Heart right ventricle (tissue), 16 donors: ENCODE results near the gene GFOD1. TPM values are rescaled to one million over a fixed set of nuclear protein-coding genes. Genes with fewer than 3 reads are reported as not detected.

Source experiments
- ATAC-seq, 8 donors: fragments of 200-7000 bp; cut with Tn5 transposase; one replicate each; pipeline ENCODE4 v1.9.1; 2020; ENCODE audit warnings: mild to moderate bottlenecking in 8 of 8, moderate library complexity in 8 of 8, moderate number of reproducible peaks in 1 of 8
- DNase-seq, 2 donors: peaks; one replicate each; pipeline ENCODE4 v3.0.0-alpha.2; 2020
- H3K27ac ChIP-seq, 10 donors: fragments of 200-600 bp; sonication (generic) in 2 of 10; one replicate each; pipeline versions ENCODE4 v1.5.0 to v1.8.0; 2020 to 2022; ENCODE audit warnings: mild to moderate bottlenecking in 3 of 10
- H3K27me3 ChIP-seq, 7 donors: fragments of 200-600 bp; one replicate each; pipeline ENCODE4 v1.8.0; 2021 to 2022; ENCODE audit warnings: mild to moderate bottlenecking in 2 of 7
- H3K36me3 ChIP-seq, 9 donors: fragments of 200-600 bp; sonication (generic) in 1 of 9; one replicate each; pipeline versions ENCODE4 v1.5.0 to v1.8.0; 2020 to 2022; ENCODE audit warnings: mild to moderate bottlenecking in 2 of 9
- H3K4me1 ChIP-seq, 9 donors: fragments of 200-600 bp; sonication (generic) in 1 of 9; one replicate each; pipeline versions ENCODE4 v1.5.0 to v1.8.0; 2020 to 2022; ENCODE audit warnings: mild to moderate bottlenecking in 4 of 9
- H3K4me3 ChIP-seq, 10 donors: fragments of 200-600 bp; sonication (generic) in 2 of 10; one replicate each; pipeline versions ENCODE4 v1.5.0 to v1.8.0; 2020 to 2022; ENCODE audit warnings: mild to moderate bottlenecking in 7 of 10, moderate library complexity in 2 of 10
- H3K9me3 ChIP-seq, 11 donors: fragments of 200-600 bp in 10 of 11; sonication (generic) in 2 of 11; one replicate each; pipeline versions ENCODE4 v1.5.0 to v1.8.0; 2013 to 2022; ENCODE audit warnings: mild to moderate bottlenecking in 2 of 11, control low read depth in 1 of 11, moderate library complexity in 1 of 11
- WGBS, 2 donors: extraction: QIAGEN DNeasy Blood & Tissue Kit; methylation state at CpG; one replicate each; pipeline ENCODE4 v1.1.7; 2013; ENCODE audit warnings: inconsistent platforms in 1 of 2; 5-methylcytosine and 5-hydroxymethylcytosine counted together
- intact Hi-C, 10 donors: fragments of 100-400 bp; cut with DNase I; formaldehyde crosslinking; loops; one replicate each; pipeline versions ENCODE4 v1.11.1 to v1.14.2; 2022
- polyA plus RNA-seq, 2 donors: library from polyadenylated mRNA; stranded (reverse); fragments of 200-250 nt; gene quantifications; one replicate each; pipeline ENCODE4 v1.2.3, GENCODE V29; 2013
- total RNA-seq, 10 donors: library from RNA; stranded (reverse); fragmentation: NEBNext Ultra II Directional in 3 of 10; extraction: Animal tissue kit (Norgen Biotek cat#: 25700) in 3 of 10; gene quantifications; one replicate each; pipeline versions ENCODE4 v1.2.1 to v1.2.4, GENCODE V29; 2021 to 2023
- TF ChIP-seq, protein P1 (sequence below), 9 donors: fragments of 200-600 bp; sonication (generic) in 2 of 9; IDR thresholded peaks; one replicate each; pipeline versions ENCODE4 v1.5.0 to v1.8.0; 2021 to 2022; ENCODE audit warnings: antibody characterized with exemption in 9 of 9, mild to moderate bottlenecking in 5 of 9, moderate library complexity in 1 of 9
- donor health status: Arrhythmogenic right ventricular cardiomyopathy.
- donor health status: ischemic (EF 13 %, LVEDD 7.1; RV severe dilation, severe dysfunction).
- donor health status: healthy with polysubstance abuse.
- donor health status: DM: no; HTN: yes; CAD: no.
- donor health status: DM: no; HTN: no; CAD: no.
- donor health status: ischemic (EF 25% LVEDD 6.9; RV normal size, moderate dysfunction).
- donor health status: ischemic (EF 25% LVEDD 5.7; RV mildly dilated, moderate dysfunction).
- donor health status: healthy.
- donor health status: DM: yes; HTN: yes; CAD: no.
- donor health status: Ischemic cardiomyopathy.
- donor health status: ischemic (EF 35%, LVEDD 5.7; RV mildly dilated, moderate dysfunction).
- donor health status: nonischemic (EF 11% LVEDD 7.7; RV severe dilation, severe dysfunction).
- donor health status: DM: yes; HTN: yes; CAD: no.
- donor health status: PGD.
- donor health status: ischemic (EF 29% LVEDD 5.4; RV normal size, mild dysfunction).
- donor health status: nonischemic (EF 23%, LVEDD 6.1; RV moderate dilation, normal function).

Gene GFOD1
- total and polyA plus RNA-seq, 12 donors = 13.8 to 96.5 (median 37.0) TPM

DNA sequence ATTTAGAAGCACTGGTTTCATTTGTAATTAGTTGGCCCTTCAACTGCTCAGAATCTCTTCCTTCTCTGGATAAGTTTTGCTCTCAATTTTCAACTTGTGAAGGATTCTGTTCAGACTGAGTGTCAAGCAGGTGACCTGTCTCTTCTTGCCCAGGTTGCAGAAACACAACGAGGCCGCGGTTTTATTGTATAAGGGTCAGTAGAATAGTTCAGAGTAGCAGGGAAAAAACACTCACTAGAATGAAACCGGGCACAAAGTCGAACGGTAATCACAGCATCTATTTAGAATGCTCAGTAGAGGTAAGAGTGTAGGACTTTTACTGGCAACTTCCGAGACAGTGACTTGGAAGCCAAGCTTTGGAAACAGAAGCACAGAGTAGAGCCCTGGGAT lies 17.9 kb upstream of the GFOD1 start:
- no peak overlapping the region for H3K4me3 ChIP-seq
- H3K9me3 ChIP-seq = no peaks in the 10 kb centered on the region
- no peaks in the 10 kb centered on the region for H3K36me3 ChIP-seq
- TF ChIP-seq, protein P1, sequence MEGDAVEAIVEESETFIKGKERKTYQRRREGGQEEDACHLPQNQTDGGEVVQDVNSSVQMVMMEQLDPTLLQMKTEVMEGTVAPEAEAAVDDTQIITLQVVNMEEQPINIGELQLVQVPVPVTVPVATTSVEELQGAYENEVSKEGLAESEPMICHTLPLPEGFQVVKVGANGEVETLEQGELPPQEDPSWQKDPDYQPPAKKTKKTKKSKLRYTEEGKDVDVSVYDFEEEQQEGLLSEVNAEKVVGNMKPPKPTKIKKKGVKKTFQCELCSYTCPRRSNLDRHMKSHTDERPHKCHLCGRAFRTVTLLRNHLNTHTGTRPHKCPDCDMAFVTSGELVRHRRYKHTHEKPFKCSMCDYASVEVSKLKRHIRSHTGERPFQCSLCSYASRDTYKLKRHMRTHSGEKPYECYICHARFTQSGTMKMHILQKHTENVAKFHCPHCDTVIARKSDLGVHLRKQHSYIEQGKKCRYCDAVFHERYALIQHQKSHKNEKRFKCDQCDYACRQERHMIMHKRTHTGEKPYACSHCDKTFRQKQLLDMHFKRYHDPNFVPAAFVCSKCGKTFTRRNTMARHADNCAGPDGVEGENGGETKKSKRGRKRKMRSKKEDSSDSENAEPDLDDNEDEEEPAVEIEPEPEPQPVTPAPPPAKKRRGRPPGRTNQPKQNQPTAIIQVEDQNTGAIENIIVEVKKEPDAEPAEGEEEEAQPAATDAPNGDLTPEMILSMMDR (IDR thresholded peaks at IDR 0.05) = no peak
- intact Hi-C loops = no loop called here
- H3K4me1 ChIP-seq = peaks cover 0 to 56% (median 18%) of the 10 kb centered on the region in 9 donors
- no peaks in the 10 kb centered on the region for H3K27me3 ChIP-seq
- DNase-seq = no peak
- H3K27ac ChIP-seq = peak overlapping the region in 8 of 10 donors; percentile 17 to 73 (median 48)
- WGBS, 2 donors = 91 to 94% methylated on average over 7 of the region's 7 CpGs
- ATAC-seq = no peak

DNA sequence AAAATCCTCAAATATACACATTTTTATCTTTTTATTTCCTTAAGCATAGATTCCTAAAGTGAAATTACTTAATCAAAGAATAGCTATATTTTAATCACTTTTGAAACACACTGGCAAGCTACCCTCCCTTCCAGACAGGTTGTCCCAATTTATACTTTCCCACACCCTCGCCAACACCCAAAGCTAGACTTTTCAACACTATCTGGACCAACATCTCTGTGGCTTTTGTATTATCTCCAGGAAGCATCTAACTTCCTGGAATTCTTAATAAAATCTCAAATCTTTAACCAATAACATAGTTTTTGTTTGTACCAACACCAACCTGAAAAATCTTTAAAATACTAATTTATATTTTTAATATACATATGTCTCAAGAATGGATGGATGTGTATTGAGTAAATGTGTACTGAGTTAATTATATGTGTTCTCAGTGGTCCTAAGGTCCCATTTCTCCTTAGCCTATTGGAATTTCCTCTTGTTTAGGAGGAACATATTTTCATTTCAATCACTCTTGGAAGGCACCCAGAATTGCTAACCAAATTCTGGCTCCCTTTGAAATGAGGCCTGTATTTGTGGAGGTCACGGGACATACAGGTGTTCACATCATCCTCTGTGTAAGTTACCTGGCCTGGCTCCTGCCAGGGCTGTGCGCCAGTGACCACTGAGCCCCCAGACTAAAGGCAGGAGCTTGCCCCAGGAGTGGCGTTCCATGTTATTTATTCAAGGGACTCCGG lies 17.4 kb upstream of the GFOD1 start:
- TF ChIP-seq, protein P1 (IDR thresholded peaks at IDR 0.05) = no peak
- intact Hi-C loops = no loop called here
- peak in 5 of 8 donors; percentile 48 to 63 (median 60) for ATAC-seq
- Histone ChIP-seq H3K4me3 (no peak overlapping the region), H3K27me3 (no peaks in the 10 kb centered on the region), H3K4me1 (peaks cover 0 to 50% (median 18%) of the 10 kb centered on the region in 9 donors), H3K9me3 (no peaks in the 10 kb centered on the region), H3K36me3 (no peaks in the 10 kb centered on the region), H3K27ac (peak overlapping the region in 9 of 10 donors; percentile 17 to 73 (median 44))
- 67 to 77% methylated on average over 5 of the region's 5 CpGs for WGBS, 2 donors
- no peak for DNase-seq

DNA sequence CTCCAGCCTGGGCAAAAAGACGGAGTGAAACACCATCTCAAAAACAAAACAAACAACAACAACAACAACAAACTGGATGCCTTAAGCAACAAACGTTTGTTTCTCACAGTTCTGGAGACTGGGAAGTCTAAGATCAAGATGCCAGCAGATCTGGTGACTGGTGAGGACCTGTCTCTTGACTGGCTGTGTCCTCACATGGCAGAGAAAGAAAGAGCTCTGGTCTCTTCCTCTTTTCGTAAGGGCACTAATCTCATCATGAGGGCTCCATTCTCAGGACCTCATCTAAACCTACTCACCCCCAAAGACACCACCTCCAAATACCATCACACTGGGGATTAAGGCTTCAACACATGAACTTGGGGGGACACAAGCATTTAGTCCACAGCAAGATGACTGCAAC lies 13.5 kb upstream of the GFOD1 start:
- Histone ChIP-seq H3K27ac (no peak overlapping the region), H3K9me3 (no peaks in the 10 kb centered on the region), H3K36me3 (no peaks in the 10 kb centered on the region), H3K4me3 (no peak overlapping the region), H3K27me3 (no peaks in the 10 kb centered on the region), H3K4me1 (peaks cover 0 to 30% (median 11%) of the 10 kb centered on the region in 9 donors)
- 81 to 94% methylated on average over 3 of the region's 3 CpGs for WGBS, 2 donors
- TF ChIP-seq, protein P1 (IDR thresholded peaks at IDR 0.05) = no peak
- DNase-seq = no peak
- intact Hi-C loops = no loop called here
- no peak for ATAC-seq

DNA sequence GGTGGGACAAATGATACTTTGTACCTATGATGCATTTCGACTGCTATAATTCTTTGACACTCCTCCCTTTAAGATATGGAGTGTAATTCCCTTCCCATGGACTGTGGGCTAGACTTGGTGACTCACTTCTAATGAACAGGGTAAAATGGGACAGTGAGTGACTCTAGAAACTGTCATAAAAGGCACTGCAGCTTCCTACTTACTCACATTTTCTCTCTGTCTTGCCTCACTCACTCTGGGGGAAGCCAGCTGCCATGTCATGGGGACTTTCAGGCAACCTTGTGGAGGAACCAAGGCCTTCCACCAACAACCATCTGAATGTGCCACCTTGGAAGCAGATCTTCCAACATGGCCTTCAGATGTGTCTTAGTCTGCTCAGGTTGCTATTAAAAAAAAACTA lies 12.9 kb upstream of the GFOD1 start:
- intact Hi-C loops = no loop called here
- ATAC-seq (no peak), DNase-seq (no peak)
- WGBS, 2 donors = 94 to 98% methylated on average over 1 of the region's 1 CpG
- Histone ChIP-seq H3K27me3 (no peaks in the 10 kb centered on the region), H3K4me3 (no peak overlapping the region), H3K4me1 (peaks cover 0 to 30% (median 14%) of the 10 kb centered on the region in 9 donors), H3K9me3 (no peaks in the 10 kb centered on the region), H3K36me3 (no peaks in the 10 kb centered on the region), H3K27ac (no peak overlapping the region)
- TF ChIP-seq, protein P1 (IDR thresholded peaks at IDR 0.05) = no peak
